ENCODE data around the gene RGR.

The RGR gene

GRCh38 chr10:84221916-84222315 lies 22.9 kb upstream of the RGR start:
- DNase-seq (ENCODE audit: low spot score): no peak

GRCh38 chr10:84224411-84225028 lies 20.3 kb upstream of the RGR start:
- no peak for DNase-seq (ENCODE audit: low spot score)

- peak; percentile 51 for DNase-seq (ENCODE audit: low spot score)
These were observed 19.3 kb upstream of the RGR start, which contains the start of gene LRIT2 for GRCh38 chr10:84225427-84226173. LRIT2 (minus strand) TSS chr10:84225544; CDS start chr10:84225520, 24 bp downstream.

- peak; percentile 46 for DNase-seq (ENCODE audit: low spot score)
These were observed 18.2 kb upstream of the RGR start for GRCh38 chr10:84226616-84227015.

GRCh38 chr10:84227810-84228209 lies 17.0 kb upstream of the RGR start:
- no peak for DNase-seq (ENCODE audit: low spot score)

GRCh38 chr10:84230359-84230758 lies 14.5 kb upstream of the RGR start:
- DNase-seq (ENCODE audit: low spot score): no peak

- no peak for DNase-seq (ENCODE audit: low spot score)
These were observed 12.5 kb upstream of the RGR start for GRCh38 chr10:84232376-84232775.

GRCh38 chr10:84233940-84234339 lies 10.9 kb upstream of the RGR start:
- no peak for DNase-seq (ENCODE audit: low spot score)

- no peak for DNase-seq (ENCODE audit: low spot score)
These were observed 10.4 kb upstream of the RGR start for GRCh38 chr10:84234479-84234878.

GRCh38 chr10:84235096-84235495 lies 9.8 kb upstream of the RGR start:
- no peak for DNase-seq (ENCODE audit: low spot score)

- DNase-seq (ENCODE audit: low spot score): no peak
These were observed 8.1 kb upstream of the RGR start for GRCh38 chr10:84236807-84237198.

- no peak for DNase-seq (ENCODE audit: low spot score)
These were observed 7.4 kb upstream of the RGR start for GRCh38 chr10:84237199-84238051.

GRCh38 chr10:84238909-84239308 lies 5.9 kb upstream of the RGR start:
- no peak for DNase-seq (ENCODE audit: low spot score)

GRCh38 chr10:84241185-84241790 lies 3.6 kb upstream of the RGR start, which contains the start of gene LRIT1:
LRIT1 (minus strand) TSS chr10:84241546; CDS start chr10:84241439, 107 bp downstream.
- DNase-seq (ENCODE audit: low spot score): no peak

GRCh38 chr10:84243759-84244158 lies 1.1 kb upstream of the RGR start:
- DNase-seq (ENCODE audit: low spot score): no peak

GRCh38 chr10:84247496-84247895 lies 2.6 kb downstream of the RGR start:
- no peak for DNase-seq (ENCODE audit: low spot score)

- no peak for DNase-seq (ENCODE audit: low spot score)
These were observed 3.9 kb downstream of the RGR start for GRCh38 chr10:84248794-84249193.

GRCh38 chr10:84254552-84255478 lies 10.0 kb downstream of the RGR start:
- no peak for DNase-seq (ENCODE audit: low spot score)

- peak; percentile 83 for DNase-seq (ENCODE audit: low spot score)
These were observed 11.9 kb downstream of the RGR start for GRCh38 chr10:84256510-84257342.

GRCh38 chr10:84257343-84258020 lies 12.6 kb downstream of the RGR start:
- DNase-seq (ENCODE audit: low spot score): no peak
